ENCODE measurements around the gene KEAP1. TPM values are rescaled to one million over a fixed set of nuclear protein-coding genes. Genes with fewer than 3 reads are reported as not detected.

Gene KEAP1
- polyA plus RNA-seq, 1 experiment, result 46.7 TPM

Small RNA genes within 50 kb of the gene (small RNA-seq; reads per million reads assigned to genes)
- not detected for gene MIR1238 (ENCODE audit: insufficient read length, low read depth)
- not detected for gene RNU7-140P (ENCODE audit: insufficient read length, low read depth)

Other genes starting within 250 kb of the KEAP1 start
- 40.4 and 57.0 TPM in 2 replicates for gene ICAM1, start 232.2 kb downstream of the KEAP1 start, polyA plus RNA-seq (2011; rRNA removed)
- 2.5 and 3.3 TPM in 2 replicates for gene ICAM4, start 216.4 kb downstream of the KEAP1 start, polyA plus RNA-seq (2011; rRNA removed)
- 3.8 and 5.3 TPM in 2 replicates for gene ICAM5, start 213.4 kb downstream of the KEAP1 start, polyA plus RNA-seq (2011; rRNA removed)
- 0.62 and 0.74 TPM in 2 replicates for gene ZGLP1, start 193.5 kb downstream of the KEAP1 start, polyA plus RNA-seq (2011; rRNA removed)
- gene FDX2, start 187.3 kb downstream of the KEAP1 start, polyA plus RNA-seq (2011; rRNA removed), result 20.8 and 30.0 TPM in 2 replicates
- 2.2 and 4.1 TPM in 2 replicates for gene RAVER1, start 169.8 kb downstream of the KEAP1 start, polyA plus RNA-seq (2011; rRNA removed)
- gene ICAM3, start 163.7 kb downstream of the KEAP1 start, polyA plus RNA-seq (2011; rRNA removed), result 6.7 and 10.1 TPM in 2 replicates
- gene TYK2, start 122.8 kb downstream of the KEAP1 start, polyA plus RNA-seq (2011; rRNA removed), result 29.1 and 52.8 TPM in 2 replicates
- 268 and 340 TPM in 2 replicates for gene CDC37, start 99.8 kb downstream of the KEAP1 start, polyA plus RNA-seq (2011; rRNA removed)
- 2.9 and 5.1 TPM in 2 replicates for gene PDE4A, start 82.8 kb downstream of the KEAP1 start, polyA plus RNA-seq (2011; rRNA removed)
- gene S1PR5, start 14.1 kb upstream of the KEAP1 start, polyA plus RNA-seq (2011; rRNA removed), result 0.10 and 0.11 TPM in 2 replicates
- 4.6 and 8.7 TPM in 2 replicates for gene ATG4D, start 40.5 kb upstream of the KEAP1 start, polyA plus RNA-seq (2011; rRNA removed)
- 11.1 and 11.3 TPM in 2 replicates for gene KRI1, start 62.7 kb upstream of the KEAP1 start, polyA plus RNA-seq (2011; rRNA removed)
- 3.9 and 4.3 TPM in 2 replicates for gene CDKN2D, start 65.6 kb upstream of the KEAP1 start, polyA plus RNA-seq (2011; rRNA removed)
- 0.17 TPM in 1 of 2 replicates, not detected in the other for gene AP1M2, start 84.0 kb upstream of the KEAP1 start, polyA plus RNA-seq (2011; rRNA removed)
- 80.5 and 81.4 TPM in 2 replicates for gene SLC44A2, start 122.2 kb upstream of the KEAP1 start, polyA plus RNA-seq (2011; rRNA removed)
- 143 and 155 TPM in 2 replicates for gene ILF3, start 151.0 kb upstream of the KEAP1 start, polyA plus RNA-seq (2011; rRNA removed)
- gene QTRT1, start 198.1 kb upstream of the KEAP1 start, polyA plus RNA-seq (2011; rRNA removed), result 19.5 and 25.3 TPM in 2 replicates
- 36.9 and 49.1 TPM in 2 replicates for gene DNM2, start 214.7 kb upstream of the KEAP1 start, polyA plus RNA-seq (2011; rRNA removed)

Measured in AG04450 (cell line).